Endometrial microvascular endothelial cells (primary cell): ENCODE data around the gene UST. TPM values are rescaled to one million over a fixed set of nuclear protein-coding genes. Genes with fewer than 3 reads are reported as not detected.
"Not testable (repeated sequence)": the region's sequence is repeated elsewhere in the genome, so short reads cannot be mapped to it uniquely, and the experiment has no call there.

Experiments used
- in situ Hi-C: cut with HindIII; loops from 2 replicates; pipeline ENCODE4 v1.10.0; 2017; ENCODE audit warnings: low sequenced_read_pairs, low pct_unique_long_range_greater_than_20kb; ENCODE audit errors: inconsistent ontology term
- total RNA-seq: library from RNA; depleted of rRNA; stranded (reverse); fragments of >200 nt; gene quantifications from one replicate; pipeline ENCODE4 v1.2.3, GENCODE V29; 2015; ENCODE audit errors: inconsistent ontology term

Gene UST
- total RNA-seq, 1 donor from 2014 or later, result 0.09 TPM

DNA sequence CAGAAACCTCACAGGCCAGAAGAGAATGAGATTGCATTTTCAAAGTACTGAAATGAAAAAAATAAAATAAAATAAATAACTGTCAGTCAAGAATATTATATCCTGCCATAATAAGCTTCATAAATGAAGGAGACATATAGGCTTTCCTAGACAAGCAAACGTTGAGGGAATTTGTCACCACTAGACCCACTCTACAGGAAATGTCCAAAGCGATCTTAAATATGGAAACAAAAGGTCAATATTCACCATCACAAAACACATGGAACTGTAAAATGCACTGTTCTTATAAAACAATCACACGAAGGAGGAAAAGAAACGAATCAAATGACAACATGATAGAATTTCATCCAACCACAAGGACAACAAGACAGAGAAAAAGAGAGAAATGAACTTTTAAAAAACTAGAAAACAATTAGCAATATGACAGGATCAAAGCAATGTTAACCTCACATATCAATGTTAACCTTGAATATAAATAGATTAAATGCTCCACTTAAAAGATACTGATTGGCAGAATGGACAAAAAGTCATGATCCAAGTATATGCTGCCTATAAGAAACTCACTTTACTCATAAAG lies 352.0 kb downstream of the UST start:
- in situ Hi-C loops, result no loop called here

DNA sequence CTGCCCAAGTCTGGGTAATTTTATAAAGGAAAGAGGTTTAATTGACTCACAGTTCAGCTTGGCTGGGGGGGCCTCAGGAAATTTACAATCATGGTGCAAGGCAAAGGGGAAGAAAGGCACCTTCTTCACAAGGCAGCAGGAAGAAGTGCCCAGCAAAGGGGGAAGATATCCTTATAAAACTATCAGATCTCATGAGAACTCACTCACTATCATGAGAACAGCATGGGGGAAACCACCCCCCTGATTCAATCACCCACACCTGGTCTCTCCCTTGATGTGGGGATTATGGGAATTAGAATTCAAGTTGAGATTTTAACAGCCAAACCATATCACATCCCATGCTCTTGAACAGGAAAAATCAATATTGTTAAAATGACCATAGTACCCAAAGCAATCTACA lies 355.5 kb downstream of the UST start:
- in situ Hi-C loops, result no loop called here

DNA sequence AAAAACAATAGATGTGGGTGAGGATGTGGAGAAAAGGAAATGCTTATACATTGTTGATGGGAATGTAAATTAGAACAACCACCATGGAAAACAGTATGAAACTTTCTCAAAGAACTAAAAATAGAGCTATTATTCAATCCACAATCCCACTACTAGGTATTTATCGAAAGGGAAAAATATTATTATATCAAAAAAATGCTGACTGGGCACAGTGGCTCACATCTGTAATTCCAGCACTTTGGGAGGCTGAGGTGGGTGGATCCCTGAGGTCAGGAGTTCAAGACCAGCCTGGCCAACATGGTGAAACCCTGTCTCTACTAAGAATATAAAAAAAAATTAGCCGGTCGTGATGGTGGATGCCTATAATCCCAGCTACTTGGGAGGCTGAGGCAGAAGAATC lies 357.1 kb downstream of the UST start:
- in situ Hi-C loops, result not testable (repeated sequence)

- in situ Hi-C loops, result no loop called here
Observed at GRCh38 chr6:149107520-149107919, 360.7 kb downstream of the UST start.

- in situ Hi-C loops, result no loop called here
Observed at GRCh38 chr6:149108038-149108748, 361.4 kb downstream of the UST start.

GRCh38 chr6:149108749-149109100 lies 361.9 kb downstream of the UST start:
- in situ Hi-C loops, result no loop called here

GRCh38 chr6:149109397-149110070 lies 362.7 kb downstream of the UST start:
- in situ Hi-C loops, result no loop called here

DNA sequence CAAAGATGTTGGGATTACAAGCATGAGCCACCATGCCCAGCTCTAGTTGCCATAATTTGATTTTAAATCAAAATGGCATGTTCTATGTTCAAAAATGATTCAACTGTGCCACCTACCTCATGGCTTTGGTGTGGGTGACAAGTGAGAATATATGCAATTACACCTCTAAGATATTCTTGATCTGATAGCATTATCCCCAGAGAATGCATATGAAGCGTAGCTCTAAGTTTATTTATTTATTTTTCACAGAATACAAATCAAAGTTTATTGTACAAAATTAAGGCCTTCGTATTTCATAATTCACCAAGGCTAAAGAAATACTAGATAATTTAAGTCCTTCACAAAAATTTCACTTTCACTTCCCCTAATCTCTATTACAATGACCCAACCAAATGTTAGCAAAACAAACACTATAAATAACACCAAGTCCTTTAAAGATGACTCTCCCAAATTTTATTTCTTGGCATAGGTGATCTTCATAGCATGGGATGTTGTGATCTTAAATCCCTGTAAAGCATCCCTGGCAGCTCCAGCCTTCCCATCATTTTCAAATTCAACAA lies 364.8 kb downstream of the UST start:
- in situ Hi-C loops, result no loop called here

GRCh38 chr6:149112976-149113375 lies 366.1 kb downstream of the UST start:
- in situ Hi-C loops, result no loop called here

DNA sequence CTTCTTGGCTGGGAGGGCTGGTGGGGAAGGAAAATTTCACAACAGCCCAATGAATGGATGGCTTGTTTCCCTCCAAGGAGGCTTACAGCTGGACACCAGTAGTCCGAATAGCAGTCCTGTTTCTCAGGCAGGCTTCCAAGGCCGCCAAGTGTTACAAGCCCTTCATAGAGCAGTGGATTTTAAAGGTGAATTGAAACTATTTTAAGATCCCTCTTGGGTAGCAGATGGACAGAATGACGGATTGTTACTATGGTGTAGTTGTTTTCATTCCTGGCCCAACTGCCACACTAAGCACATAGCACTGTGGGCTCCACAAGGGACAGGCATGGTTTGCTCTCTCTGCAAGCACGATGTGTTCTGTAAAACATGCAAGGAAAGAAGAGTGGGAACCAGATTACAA lies 367.3 kb downstream of the UST start:
- in situ Hi-C loops, result no loop called here

- in situ Hi-C loops, result no loop called here
Observed at GRCh38 chr6:149118737-149119653, 372.2 kb downstream of the UST start.

DNA sequence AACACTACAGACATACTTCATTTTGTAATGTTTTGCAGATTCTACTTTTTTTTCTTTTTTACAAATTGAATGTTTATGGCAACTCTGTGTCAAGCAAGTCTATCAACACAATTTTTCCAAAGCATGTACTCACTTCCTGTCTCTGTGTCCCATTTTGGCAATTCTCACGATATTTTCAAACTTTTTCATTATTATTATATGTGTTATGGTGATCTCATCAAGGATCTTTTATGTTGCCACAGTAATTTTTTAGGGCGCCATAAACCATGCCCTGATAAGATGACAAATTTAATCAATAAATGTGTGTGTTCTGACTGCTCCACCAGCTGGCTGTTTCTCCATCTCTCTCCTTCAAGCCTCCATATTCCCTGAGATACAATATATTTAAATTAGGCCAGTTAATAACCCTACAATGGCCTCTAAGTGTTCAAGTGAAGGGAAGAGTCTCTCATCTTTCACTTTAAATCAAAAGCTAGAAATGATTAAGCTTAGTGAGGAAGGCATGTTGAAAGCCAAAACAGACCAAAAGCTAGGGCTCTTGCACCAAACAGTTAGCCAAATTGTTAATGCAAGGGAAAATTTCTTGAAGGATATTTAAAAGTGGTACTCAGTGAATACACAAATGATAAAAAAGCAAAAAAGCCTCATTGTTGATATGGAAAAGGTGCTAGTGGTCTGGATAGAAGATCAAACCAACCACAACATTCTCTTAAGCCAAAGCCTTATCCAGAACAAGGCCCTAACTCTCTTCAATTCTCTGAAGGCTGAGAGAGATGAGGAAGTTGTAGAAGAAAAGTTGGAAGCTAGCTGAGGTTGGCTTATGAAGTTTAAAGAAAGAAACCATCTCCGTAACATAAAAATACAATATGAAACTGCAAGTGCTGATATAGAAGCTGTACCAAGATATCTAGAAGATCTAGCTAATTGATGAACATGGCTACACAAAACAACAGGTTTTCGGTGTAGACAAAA lies 376.3 kb downstream of the UST start:
- in situ Hi-C loops, result no loop called here

GRCh38 chr6:149125309-149125708 lies 378.5 kb downstream of the UST start:
- in situ Hi-C loops, result no loop called here
